ENCODE measurements around the gene MAP4. TPM values are rescaled to one million over a fixed set of nuclear protein-coding genes. Genes with fewer than 3 reads are reported as not detected.

The MAP4 gene
- total RNA-seq, 2 donors from 2014 or later, result 70.6 to 101 TPM

GRCh38 chr3:47824541-47825473 lies 191.4 kb downstream of the MAP4 start:
- 4 to 9% methylated on average over 18 to 75 of the region's 77 CpGs for WGBS, 2 donors

GRCh38 chr3:47817609-47818008 lies 198.6 kb downstream of the MAP4 start:
- Histone ChIP-seq H3K27ac (no peak overlapping the region), H3K9me3 (no peaks in the 10 kb centered on the region), H3K4me1 (no peaks in the 10 kb centered on the region), H3K27me3 (no peaks in the 10 kb centered on the region), H3K36me3 (replicated peaks in 1 of 2; ENCODE audit: insufficient read depth in 1 of 2, low read depth in 2 of 2) (peaks cover 0 to 2% of the 10 kb centered on the region in 2 donors), H3K4me3 (no peak overlapping the region)
- DNase-seq (no peak), ATAC-seq (no peak)
- intact Hi-C loops (cut with DNase I), result no loop called here
- no peak for TF ChIP-seq CTCF (IDR thresholded peaks at IDR 0.05)
- WGBS, 2 donors, result 86 to 94% methylated on average over 7 of the region's 7 CpGs

More at GRCh38 chr3:47824541-47825473, 191.4 kb downstream of the MAP4 start:
- intact Hi-C loops (cut with DNase I), result loop anchor here (10.0 kb wide), 1 partner anchor 330 kb away; no protein-coding TSS in a partner anchor
- Histone ChIP-seq H3K9me3 (no peaks in the 10 kb centered on the region), H3K36me3 (replicated peaks in 1 of 2; ENCODE audit: insufficient read depth in 1 of 2, low read depth in 2 of 2) (peaks cover 0 to 6% of the 10 kb centered on the region in 2 donors), H3K4me3 (peak overlapping the region; percentile 94), H3K4me1 (peaks cover 21% of the 10 kb centered on the region), H3K27me3 (no peaks in the 10 kb centered on the region), H3K27ac (peak overlapping the region; percentile 5 to 79 (median 75))
- TF ChIP-seq CTCF (IDR thresholded peaks at IDR 0.05) (peak; percentile 54 to 98 (median 86)), POLR2A (IDR thresholded peaks at IDR 0.05) (peak; percentile 28 to 60 (median 47))
- DNase-seq (peak; percentile 76 to 85 (median 80)), ATAC-seq (peak; percentile 99)

GRCh38 chr3:47813551-47814177 lies 202.6 kb downstream of the MAP4 start:
- WGBS, 2 donors, result 81 to 88% methylated on average over 8 of the region's 8 CpGs
- no peaks in the 10 kb centered on the region for H3K9me3 ChIP-seq
- no peaks in the 10 kb centered on the region for H3K27me3 ChIP-seq
- no peak overlapping the region for H3K4me3 ChIP-seq
- peaks cover 0 to 11% of the 10 kb centered on the region in 2 donors for H3K36me3 ChIP-seq (replicated peaks in 1 of 2; ENCODE audit: insufficient read depth in 1 of 2, low read depth in 2 of 2)
- intact Hi-C loops (cut with DNase I), result no loop called here
- ATAC-seq (no peak), DNase-seq (no peak)
- H3K27ac ChIP-seq, result no peak overlapping the region
- no peaks in the 10 kb centered on the region for H3K4me1 ChIP-seq
- no peak for TF ChIP-seq CTCF (IDR thresholded peaks at IDR 0.05)
- no peak for TF ChIP-seq POLR2A (IDR thresholded peaks at IDR 0.05)

GRCh38 chr3:47804577-47804976 lies 211.6 kb downstream of the MAP4 start:
- no peaks in the 10 kb centered on the region for H3K9me3 ChIP-seq
- no peak for DNase-seq
- H3K4me3 ChIP-seq, result no peak overlapping the region
- H3K27ac ChIP-seq, result no peak overlapping the region
- H3K27me3 ChIP-seq, result no peaks in the 10 kb centered on the region
- no peak for ATAC-seq
- intact Hi-C loops (cut with DNase I), result no loop called here
- peaks cover 15% of the 10 kb centered on the region for H3K4me1 ChIP-seq
- 70 to 90% methylated on average over 1 of the region's 1 CpG for WGBS, 2 donors
- TF ChIP-seq CTCF (IDR thresholded peaks at IDR 0.05) (no peak), POLR2A (IDR thresholded peaks at IDR 0.05) (no peak)
- peaks cover 0 to 3% of the 10 kb centered on the region in 2 donors for H3K36me3 ChIP-seq (replicated peaks in 1 of 2; ENCODE audit: insufficient read depth in 1 of 2, low read depth in 2 of 2)

Measured in body of pancreas (tissue), 4 donors.